GM13976 (cell line): ENCODE results near the gene KCNG2.

Source experiments
- DNase-seq: peaks from one replicate; pipeline ENCODE4 v3.0.0; 2012; ENCODE audit warnings: low spot score
- in situ Hi-C: fragments of 300-500 bp; cut with MboI; formaldehyde crosslinking; loops from one replicate; pipeline ENCODE4 v1.12.0; 2022; ENCODE audit warnings: low sequenced_read_pairs, mixed read lengths, inconsistent platforms; ENCODE audit not compliant: unreplicated experiment
- TF ChIP-seq, protein P1 (sequence below): IDR thresholded peaks from 2 replicates; pipeline ENCODE4 v1.5.1; 2012; ENCODE audit warnings: borderline replicate concordance, mild to moderate bottlenecking; ENCODE audit not compliant: insufficient read depth; ENCODE audit errors: extremely low read depth, missing control alignments, control extremely low read depth

KCNG2 gene

DNA sequence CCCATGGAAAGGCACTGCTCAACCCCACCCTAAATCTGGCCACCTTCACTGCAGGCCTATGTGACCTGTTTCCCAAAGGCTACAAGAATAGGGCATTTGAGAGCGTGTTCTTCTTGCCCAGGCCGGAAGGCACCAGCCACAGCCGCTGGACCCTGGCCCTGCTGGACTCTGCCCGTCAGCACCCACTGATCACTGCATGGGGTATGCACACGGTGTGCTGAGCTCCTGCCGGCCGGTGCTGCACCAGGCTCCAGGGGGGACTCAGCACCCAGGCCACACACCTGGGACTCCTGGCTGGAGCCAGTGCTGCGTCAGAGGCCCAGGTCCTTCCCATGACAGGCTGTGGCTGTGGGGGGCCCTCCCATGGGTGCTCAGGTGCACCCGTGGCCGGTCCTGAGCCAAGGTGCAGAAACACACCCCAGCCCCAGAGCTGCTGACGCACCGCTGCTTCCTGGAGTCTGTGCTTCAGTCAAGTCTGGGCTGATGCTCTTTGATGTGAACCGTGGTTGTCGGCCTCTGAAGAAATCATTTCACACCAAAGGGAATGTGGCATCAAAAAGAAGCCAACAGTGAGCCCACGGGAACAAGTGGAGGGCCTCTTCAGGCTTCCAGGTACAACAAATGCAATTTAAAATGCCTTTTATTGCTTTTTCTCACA is 6.5 kb downstream of the KCNG2 start:
- DNase-seq: no peak
- TF ChIP-seq, protein P1, sequence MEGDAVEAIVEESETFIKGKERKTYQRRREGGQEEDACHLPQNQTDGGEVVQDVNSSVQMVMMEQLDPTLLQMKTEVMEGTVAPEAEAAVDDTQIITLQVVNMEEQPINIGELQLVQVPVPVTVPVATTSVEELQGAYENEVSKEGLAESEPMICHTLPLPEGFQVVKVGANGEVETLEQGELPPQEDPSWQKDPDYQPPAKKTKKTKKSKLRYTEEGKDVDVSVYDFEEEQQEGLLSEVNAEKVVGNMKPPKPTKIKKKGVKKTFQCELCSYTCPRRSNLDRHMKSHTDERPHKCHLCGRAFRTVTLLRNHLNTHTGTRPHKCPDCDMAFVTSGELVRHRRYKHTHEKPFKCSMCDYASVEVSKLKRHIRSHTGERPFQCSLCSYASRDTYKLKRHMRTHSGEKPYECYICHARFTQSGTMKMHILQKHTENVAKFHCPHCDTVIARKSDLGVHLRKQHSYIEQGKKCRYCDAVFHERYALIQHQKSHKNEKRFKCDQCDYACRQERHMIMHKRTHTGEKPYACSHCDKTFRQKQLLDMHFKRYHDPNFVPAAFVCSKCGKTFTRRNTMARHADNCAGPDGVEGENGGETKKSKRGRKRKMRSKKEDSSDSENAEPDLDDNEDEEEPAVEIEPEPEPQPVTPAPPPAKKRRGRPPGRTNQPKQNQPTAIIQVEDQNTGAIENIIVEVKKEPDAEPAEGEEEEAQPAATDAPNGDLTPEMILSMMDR: no peak
- in situ Hi-C loops: no loop called here

DNA sequence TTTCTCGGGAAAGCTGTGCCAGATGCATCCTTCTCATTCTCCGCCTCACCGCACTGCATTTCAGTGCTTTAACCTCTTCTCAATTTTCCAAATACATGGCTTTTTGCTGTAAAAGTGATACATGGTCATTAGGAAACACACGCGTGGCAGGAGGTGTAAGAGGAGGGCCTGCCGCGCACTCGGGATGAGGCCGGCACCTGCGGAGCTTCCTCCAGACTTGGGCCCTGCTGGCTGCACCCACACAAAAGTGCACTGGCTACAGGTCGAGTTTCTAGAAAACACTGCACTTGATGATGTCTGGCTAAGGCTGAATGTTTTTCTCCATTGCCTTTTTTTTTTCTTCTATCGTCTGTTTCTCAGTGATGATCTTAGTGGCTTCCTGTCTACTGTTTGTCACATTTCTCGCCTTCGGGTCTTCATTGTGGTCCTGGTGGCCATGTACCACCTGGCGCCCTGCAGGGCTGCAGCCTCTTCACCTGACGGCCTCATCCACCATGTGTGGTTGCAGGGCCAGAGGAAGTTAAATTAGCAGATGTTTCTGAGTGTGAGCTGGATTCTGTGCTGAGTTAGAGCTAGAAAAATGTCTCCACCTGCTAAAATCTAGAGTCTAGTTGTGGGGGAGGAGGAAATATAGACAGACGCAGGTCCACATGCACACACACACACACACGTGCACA is 7.6 kb downstream of the KCNG2 start:
- in situ Hi-C loops: no loop called here
- no peak for DNase-seq
- TF ChIP-seq, protein P1: no peak

- in situ Hi-C loops: no loop called here
- TF ChIP-seq, protein P1: no peak
- no peak for DNase-seq
Measured at GRCh38 chr18:79805926-79806487, 8.3 kb downstream of the KCNG2 start.

DNA sequence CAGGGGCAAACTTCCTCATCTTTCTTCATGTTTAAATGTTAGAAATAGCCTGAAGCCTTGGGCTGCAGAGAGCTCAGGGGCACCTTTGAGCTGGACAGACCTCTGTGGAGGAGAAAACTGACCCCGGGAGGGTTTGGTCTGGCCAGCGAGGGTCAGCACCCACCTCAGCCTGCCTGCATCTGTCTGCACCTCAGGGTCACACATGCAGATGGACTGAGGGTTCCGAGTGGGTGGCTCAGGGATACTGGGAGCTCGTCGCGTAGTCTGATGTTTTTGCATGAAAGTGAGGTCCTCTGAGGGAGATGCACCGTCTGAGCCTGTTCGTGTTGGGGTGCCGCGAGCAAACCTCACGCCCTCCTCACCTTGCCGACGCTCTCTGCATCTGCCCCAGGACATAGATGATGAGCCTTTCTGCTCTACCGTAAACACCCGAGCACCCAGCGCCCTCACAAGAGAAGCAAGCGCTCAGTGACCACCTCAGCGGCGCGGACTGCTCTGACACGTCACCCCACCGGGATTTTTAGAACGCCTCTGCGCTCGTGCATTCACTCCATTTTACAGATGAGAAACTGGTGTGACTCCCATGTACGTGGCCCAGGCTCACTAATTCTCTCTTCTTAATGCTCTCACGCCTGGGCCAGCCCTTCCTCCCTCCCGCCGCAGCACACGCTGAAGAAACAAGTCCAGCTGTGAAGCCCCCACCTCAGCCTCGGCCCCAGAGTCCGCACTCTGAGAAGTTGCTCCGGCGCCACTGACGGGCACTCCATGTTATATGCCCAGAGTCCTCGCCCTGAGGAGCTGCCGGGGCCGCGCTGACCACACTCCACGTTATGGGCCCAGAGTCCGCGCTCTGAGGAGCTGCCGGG is 9.5 kb downstream of the KCNG2 start:
- in situ Hi-C loops: no loop called here
- TF ChIP-seq, protein P1: no peak
- no peak for DNase-seq

DNA sequence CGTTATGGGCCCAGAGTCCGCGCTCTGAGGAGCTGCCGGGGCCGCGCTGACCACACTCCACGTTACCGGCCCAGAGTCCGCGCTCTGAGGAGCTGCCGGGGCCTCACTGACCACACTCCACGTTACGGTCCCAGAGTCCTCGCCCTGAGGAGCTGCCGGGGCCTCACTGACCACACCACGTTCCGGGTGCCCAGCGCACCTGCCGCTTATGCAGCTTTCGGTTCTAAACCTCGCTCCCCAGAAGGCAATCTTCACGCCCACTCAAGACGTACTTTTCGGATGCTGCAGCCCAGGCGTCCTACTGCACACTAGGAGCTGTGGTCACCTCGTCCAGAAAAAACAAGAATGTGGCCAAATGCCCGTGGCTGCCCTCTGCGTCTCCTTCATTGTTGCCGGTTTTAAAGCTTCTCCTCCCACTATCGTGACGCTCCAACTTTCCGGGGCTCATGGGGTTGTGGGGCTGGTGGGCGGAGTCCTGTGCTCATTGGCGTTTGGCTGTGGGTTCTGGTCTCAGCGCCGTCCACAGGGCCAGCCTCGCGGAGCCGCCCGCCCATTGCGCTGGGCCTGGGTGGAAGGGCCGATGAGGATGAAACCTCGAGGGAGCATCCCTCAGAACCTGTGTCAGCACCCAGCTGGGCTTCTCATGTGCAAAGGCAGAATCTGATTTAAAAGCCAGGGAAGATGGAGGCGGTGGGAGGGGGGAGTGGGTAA is 11.9 kb downstream of the KCNG2 start:
- TF ChIP-seq, protein P1: no peak
- in situ Hi-C loops: no loop called here
- no peak for DNase-seq

GRCh38 chr18:79812052-79812451 is 14.3 kb downstream of the KCNG2 start:
- TF ChIP-seq, protein P1: no peak
- DNase-seq: no peak
- in situ Hi-C loops: no loop called here
